HG02943 (cell line): Measurements from ENCODE around the gene OSCAR.
"Not testable (repeated sequence)": the region's sequence is repeated elsewhere in the genome, so short reads cannot be mapped to it uniquely, and the experiment has no call there.

ENCODE experiments used
- ATAC-seq: cut with Tn5 transposase; IDR thresholded peaks from one replicate; pipeline ENCODE4 v1.9.1; 2021; ENCODE audit warnings: mild to moderate bottlenecking, low read depth, moderate library complexity; ENCODE audit not compliant: unreplicated experiment

The OSCAR gene

DNA sequence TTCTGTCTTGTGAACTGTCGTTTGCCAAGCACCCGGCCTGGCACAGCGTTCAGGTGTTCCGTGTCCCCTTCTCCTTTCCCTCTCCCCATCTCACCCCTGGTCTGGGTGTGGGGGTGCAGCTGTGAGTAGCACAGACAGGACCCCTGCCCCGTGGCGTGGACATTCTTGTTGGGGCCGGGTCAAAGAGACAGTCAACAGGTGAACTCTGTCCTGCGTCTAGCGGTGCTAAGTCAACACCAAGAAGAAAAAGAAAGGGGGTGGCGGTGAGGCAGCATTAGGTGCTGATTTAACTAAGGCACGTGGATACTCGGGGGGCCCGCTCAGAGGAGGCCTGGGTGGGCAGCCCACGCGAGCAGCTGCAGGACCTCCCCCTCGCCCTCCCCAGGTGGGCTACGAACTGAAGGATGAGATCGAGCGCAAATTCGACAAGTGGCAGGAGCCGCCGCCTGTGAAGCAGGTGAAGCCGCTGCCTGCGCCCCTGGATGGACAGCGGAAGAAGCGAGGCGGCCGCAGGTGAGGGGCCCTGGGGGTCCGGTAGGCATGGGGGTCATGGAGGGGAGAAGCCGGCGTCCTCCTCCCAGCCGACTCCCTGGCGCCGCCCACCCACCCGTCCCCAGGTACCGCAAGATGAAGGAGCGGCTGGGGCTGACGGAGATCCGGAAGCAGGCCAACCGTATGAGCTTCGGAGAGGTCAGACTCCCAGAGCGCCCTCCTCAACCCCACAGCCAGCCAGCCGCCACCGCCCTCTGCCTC, 27.3 kb upstream of the OSCAR start:
- ATAC-seq, result no peak

DNA sequence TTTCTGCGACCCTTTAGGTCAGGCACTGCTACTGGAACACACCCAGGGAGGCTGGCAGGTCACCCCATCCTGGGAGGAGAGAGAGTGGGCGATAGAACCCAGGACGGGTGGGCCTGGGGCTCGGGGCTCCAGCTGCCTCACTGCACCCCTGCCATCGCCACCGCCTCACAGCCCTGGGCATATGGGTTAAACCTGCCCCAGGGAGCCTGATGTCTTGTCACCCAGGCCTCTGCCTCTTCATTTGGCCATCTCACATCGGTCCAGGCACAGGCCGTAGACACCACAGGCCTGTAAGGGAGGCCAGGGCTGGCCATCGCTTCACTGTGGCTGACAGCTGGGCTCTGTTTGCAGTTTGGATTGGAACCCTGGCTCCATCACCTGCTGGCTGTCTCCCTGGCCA, 25.1 kb upstream of the OSCAR start:
- ATAC-seq, result no peak

DNA sequence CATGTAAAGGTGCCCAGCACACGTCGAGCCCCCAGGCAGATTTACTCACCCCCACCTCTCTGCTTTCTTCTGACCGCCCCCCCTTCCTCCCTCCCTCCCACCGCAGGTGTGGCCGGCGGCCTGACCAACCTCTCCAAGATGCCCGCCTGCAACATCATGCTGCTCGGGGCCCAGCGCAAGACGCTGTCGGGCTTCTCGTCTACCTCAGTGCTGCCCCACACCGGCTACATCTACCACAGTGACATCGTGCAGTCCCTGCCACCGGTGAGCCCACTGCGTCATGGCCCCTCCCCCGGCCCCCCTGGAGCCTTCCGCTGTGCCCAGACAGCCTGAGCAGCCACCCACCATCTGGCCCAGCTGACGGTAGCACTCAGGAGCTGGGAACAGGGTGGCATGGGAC, 23.8 kb upstream of the OSCAR start:
- ATAC-seq, result no peak

DNA sequence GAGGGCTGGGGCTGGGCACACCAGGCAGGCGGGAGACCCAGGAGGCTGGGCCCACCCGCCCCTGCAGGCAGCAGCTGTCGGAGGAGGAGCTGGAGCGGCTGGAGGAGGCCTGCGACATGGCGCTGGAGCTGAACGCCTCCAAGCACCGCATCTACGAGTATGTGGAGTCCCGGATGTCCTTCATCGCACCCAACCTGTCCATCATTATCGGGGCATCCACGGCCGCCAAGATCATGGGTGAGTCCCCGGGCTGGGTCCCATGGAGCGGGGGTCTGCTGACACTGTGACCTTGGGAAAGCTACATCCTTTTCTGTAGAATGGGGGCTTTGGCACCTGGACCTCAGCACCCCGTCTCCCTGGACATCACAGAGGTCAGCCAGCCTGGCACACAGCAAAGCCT, 23.1 kb upstream of the OSCAR start:
- ATAC-seq, result no peak

DNA sequence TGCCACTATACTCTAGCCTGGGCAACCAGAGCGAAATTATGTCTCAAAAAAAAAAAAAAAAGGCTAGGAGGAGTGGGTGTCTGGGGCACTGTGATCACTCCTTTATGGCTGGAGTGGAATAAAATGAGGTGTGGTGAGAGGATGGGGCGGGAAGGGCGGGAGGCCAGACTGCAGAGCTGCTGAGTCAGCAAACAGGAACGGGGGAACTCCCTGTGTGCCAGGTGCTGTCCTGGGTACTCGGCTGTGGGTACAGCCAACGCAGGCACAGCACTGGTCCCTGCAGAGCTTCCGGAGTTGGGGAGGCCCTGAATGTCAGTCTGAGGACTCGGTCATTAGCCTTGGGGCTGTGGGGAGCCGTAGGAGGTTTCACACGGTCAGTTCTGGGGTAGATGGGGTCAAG, 20.7 kb upstream of the OSCAR start:
- no peak for ATAC-seq

DNA sequence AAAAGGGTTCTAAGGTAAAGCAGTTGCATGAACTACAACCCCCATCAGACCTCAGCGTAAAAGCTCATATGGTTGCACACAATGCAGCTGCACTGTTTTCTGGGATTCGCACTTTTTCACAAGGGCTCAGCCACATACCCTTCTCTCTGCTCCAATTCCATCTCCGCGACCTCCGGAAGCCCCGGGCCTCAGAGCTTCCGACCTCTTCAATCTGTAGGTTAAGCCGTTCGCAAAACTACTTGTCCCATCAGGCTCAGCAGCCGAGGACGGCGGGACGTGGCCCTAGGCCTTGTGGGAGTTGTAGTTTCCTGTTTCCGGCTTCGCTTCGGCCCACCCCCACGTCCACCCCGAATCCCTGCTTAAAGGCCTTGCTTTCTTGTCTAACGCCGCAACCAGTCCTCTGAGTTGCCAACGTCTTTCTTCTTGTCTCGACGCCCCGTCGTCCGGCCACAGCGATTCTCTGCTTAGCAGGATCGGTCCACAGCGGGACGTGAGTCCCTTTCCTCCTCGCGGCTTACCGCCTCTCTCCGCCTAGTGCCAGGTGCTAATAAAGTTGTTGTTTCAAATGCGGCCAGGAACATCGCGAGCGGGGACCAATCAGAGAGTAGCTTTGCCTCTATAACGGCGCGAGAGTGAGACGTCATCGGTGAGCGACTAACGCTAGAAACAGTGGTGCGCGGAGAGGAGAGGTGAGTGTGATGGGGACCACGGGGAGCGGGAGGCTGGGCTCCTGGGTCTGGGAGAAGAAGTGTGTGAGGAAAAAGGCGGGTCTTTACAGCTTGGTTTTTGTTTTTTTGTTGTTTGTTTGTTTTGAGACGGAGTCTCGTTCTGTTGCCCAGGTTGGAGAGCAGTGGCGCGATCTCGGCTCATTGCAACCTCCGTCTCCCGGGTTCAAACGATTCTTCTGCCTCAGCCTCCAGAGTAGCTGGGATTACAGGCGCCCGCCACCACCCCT, 14.8 kb upstream of the OSCAR start, which contains the start of the genes PRPF31 and TFPT:
Gene PRPF31 (plus strand): TSS at position 646 of the 955 bp plus-strand sequence. CDS start 2,525 bp downstream, outside the sequence.
Gene TFPT (minus strand): TSS at position 549 of the 955 bp plus-strand sequence. CDS start 388 bp downstream, at position 161.
- ATAC-seq, result peak; percentile 84

DNA sequence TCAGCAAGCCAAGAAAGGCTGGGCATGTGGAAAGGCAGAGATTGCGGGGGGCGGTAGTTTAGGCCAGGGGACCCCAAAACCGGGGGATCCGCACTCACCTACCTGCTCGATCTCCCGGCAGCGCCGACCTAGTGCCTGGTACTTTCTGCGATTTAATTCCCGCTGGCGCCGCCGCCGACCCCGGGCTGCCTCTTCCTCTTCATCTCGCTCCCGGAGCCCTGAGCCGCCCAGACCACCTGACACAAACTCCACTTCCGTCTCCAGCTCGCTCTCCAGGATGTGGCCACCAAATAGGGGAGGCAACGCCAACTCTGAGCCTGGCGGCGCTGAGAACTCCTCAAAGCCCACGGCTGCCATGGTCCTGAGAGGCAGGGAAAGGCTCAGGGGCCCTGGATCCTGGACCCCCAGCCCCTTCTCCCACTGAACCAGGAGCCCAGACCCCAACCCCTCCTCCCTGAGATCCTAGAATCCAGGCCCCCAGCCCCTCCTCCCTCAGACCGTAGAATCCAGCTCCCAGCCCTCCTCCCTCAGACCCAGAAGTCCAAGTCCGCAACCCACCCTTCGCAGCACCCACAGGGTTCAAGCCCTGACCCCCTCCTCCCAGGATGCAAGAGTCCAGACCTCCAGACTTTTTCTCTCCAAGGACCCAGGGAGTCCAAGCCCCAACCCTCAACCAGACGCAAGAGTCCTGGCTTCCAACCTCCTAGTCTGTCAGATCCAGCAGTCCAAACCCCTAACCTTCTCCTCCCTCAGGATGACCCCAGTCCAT, 13.9 kb upstream of the OSCAR start:
- ATAC-seq, result no peak

DNA sequence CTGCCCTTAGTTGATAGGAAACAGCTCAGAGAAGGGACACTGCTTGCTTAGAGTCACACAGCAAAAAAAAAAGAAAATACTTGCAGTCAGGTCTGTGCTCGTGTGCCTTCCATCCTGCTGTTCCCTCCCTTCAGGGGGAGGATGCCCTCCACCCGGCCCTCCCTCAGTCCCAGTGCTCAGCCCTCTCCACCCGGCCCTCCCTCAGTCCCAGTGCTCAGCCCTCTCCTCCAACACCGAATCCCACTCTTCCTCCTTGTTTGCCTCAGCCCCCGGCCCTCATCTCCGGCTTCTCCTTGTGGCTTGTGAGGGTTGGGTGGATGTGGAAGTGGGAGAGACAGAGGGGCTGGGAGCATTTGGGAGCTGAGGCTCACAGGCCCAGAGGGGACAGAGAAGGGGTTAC, 9.0 kb upstream of the OSCAR start:
- ATAC-seq, result no peak

DNA sequence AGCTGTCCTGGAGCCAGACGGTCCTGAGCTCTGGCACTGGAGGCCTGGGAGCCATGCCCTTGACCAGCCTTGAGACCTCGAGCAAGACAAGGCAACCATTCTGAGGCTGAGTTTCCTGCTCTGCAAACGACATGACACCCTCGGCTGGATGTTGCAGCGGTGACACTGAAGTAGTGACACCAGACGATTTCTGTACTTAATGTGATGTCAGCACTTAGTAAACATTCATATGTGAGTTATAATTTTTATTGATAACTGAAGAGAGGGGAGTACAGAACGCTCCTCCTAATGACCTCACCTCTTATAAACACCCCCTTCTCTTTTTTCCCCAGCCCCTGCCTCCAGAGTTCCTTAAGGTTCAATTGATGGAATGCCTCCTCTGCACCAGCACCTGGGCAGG, 7.9 kb upstream of the OSCAR start:
- no peak for ATAC-seq

DNA sequence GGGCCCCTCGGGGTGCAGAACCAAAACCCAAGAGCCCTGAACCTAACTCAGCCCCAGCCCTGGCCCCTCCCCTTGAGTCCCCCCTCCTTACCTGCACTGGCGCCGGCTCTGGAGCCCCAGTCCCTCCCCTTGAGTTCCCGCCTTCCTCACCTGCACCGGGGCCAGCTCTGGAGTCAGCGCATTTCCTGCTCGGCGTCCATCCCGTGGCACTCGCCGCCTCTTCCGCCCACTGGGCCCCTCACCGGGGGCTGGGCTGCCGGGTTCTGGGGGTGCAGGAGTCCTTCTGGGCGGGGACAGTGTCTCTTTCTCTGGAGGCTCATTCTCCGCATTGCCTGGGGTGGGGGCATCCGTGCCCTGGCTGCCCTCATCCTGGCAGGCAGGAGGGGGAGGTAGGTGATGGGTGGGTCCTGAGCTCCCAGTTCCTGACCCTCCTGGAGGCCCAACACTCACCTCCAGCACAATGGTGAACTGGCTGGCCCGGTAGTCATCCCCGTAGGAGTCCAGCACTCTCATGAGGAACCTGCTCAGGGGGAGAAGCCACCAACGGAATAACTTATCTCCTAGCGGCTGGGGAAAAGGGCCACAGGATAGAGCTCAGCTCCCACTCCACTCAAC, 7.4 kb upstream of the OSCAR start:
- no peak for ATAC-seq

DNA sequence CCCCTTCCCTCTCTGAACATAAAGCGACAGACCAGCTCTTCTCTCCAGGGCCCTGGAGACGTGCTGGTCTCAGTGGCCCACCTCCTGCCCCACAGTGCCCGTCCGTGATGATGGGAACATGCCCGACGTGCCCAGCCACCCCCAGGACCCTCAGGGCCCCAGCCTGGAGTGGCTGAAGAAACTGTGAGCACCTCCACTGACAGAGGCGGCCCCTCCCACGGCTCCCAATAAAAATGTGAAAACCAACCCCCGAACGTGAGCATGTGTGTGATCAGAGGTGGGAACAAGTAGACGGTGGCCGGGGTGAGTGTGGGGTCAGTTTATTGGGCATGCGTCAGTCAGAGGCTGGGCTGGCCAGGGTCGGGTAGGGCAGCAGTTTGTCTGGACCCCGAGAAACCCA, 6.1 kb upstream of the OSCAR start:
- no peak for ATAC-seq

DNA sequence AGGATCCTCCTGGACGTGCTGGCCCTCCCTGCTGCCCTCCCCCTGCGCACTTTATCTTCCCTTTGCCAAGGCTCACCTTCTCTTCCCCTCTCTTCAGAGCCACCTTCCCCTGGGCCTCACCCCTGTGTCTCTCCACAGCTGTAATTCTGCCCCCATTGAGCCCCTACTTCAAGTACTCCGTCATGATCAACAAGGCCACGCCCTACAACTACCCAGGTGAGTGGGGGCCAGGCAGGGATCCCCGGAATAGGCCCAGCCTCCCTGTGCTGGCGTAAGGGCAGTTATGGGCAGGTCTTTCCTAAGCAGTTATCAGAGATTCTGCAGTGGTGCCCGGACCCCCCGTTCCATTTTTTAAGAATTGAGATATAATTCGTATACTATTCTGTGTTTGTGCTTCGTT, 5.2 kb upstream of the OSCAR start:
- ATAC-seq, result no peak

DNA sequence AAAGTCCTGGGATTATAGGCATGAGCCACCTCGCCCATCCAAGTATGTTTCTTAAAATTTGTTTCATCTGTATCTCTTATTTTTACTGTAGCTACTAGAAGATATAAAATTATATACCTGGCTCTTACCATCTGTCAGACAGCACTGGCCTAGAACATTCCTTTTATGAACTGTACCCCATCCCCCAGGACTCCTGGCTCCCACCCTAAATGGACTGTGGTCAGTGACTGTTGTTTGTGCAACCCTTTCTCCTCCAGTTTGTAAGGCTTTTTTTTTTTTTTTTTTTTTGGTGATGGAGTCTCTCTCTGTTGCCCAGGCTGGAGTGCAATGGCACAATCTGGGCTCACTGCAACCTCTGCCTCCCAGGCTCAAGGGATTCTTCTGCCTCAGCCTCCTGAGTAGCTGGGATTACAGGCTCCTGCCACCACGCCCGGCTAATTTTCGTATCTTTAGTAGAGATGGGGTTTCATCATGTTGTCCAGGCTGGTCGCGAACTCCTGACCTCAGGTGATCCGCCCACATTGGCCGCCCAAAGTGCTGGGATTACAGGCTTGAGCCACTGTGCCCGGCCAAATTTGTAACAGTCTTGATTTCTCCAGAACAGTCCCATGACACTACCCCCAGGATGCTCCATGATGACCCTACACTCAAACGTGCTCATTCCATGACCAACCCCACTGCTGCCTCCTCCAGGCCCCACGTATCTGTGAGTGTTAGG, 4.6 kb upstream of the OSCAR start:
- no peak for ATAC-seq

DNA sequence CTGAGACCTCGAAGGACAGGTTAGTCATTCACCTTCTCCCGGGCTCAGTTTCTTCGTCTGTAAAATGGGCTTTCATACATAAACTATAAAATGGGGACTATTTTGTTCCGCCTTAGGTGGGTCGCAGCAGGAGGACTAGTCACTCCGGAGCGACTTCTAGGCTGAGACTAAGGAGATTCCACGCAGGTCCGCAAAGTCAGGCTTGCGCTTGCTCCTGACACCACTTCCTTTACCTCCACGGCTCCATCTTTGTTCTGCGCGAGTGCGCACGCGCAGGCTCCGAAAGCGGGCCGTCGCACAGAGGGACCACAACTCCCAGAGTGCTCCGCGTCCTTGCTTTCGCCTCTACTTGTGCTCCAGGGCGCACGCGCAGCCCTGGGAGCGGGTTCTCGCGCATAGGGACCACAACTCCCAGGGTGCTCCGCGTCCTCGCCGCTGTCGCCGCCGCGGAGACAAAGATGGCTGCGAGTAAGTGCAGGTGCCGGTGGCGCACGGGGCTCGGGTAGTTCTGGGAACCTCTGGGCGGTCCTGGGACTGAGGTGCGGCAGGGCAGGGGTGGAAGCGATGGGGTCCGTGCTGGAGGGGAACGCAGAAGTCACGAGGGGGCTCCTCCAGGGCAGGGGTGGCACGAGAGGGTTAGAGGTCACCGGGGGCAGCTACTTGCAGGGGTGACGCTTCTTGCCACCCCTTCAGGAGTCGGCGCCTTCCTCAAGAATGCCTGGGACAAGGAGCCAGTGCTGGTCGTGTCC, 2.0 kb upstream of the OSCAR start, which contains the start of gene NDUFA3:
Gene NDUFA3 (plus strand): TSS at position 435 of the 749 bp plus-strand sequence. CDS start 24 bp downstream, at position 459.
- peak; percentile 91 for ATAC-seq

DNA sequence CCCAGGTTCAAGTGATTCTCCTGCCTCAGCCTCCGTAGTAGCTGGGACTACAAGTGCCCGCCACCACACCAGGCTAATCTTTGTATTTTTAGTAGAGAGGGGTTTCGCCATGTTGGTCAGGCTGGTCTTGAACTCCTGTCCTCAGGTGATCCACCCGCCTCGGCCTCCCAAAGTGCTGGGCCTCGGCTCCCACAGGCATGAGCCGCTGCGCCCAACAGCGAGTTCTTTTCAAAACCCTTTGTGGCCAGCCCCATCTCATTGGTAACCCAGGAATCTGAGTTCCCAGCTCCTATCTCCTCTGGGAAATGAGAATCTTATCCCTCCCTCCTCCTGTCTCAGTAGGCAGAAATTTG, 724 bp downstream of the OSCAR start:
- not testable (repeated sequence) for ATAC-seq

DNA sequence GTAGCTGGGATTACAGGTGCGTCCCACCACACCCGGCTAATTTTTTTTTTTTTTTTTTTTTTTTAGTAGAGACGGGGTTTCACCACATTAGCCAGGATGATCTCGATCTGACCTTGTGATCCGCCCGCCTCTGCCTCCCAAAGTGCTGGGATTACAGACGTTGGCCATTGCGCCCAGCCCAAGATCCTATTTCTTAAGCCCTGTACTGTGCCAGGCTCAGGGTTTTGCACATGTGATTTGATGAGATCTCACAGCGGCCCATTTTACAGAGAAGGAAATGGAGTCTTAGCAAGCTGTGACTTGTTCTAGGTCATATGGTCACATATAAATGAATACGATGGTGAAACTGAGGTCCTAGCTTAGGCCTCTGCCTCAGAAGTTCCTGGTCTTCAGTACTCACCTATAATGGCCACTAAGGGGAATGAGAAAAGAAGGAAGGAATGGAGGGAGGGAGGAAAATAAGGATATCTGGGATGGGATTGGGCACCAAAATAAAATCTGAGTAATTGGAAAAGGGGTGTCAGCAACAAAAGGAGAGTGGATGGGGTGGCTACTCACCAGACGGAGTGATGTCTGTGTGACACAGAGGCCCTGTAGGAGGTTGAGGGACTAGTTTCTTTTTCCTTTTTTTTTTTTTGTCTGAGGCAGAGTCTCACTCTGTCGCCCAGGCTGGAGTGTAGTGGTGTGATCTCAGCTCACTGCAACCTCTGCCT, 1.3 kb downstream of the OSCAR start:
- no peak for ATAC-seq

DNA sequence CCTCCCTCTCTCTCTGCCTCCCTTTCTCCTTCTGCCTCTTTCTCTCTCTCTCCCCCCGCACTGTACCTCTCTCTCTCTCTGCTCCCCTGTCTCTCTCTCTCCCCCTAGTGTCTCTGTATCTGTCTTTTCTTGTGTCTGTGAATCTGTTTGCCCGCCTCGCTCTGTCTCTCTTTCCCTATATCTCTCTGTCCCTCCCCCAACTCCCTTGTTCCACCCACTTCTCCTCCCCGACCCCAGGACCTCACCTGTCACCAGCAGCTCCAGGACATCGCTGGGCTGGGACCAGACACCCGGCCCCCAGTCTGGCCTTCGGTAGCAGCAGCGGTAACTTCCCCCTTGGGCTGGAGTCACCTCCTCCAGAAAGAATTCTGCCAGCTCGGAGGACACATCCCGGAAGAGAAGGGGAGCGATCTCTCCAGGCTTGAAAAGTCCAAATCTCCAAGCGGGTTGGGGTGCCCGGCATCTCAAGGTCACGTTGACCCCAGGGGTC, 3.9 kb downstream of the OSCAR start:
- ATAC-seq, result no peak
